ENCODE measurements around the gene HS3ST3B1.

GRCh38 chr17:14308965-14309879, 8.3 kb downstream of the HS3ST3B1 start:
- TF ChIP-seq CTCF (IDR thresholded peaks at IDR 0.05 in 4 of 5, conservative IDR thresholded peaks at IDR 0.05 in 1 of 5) (no peak), POLR2A (IDR thresholded peaks at IDR 0.05) (peak in 1 of 2 donors; percentile 39)
